ENCODE measurements around the gene ANKRD13B.

Gene ANKRD13B

GRCh38 chr17:29591737-29592608 is 959 bp upstream of the ANKRD13B start:
- Histone ChIP-seq H3K4me3 (ENCODE audit: extremely low read depth, insufficient read depth, low read length, poor library complexity, severe bottlenecking) (peak overlapping the region; percentile 41), H3K27ac (ENCODE audit: low read depth, low read length, severe bottlenecking) (peak overlapping the region; percentile 36), H3K4me1 (ENCODE audit: control insufficient read depth, insufficient read depth, low read length, poor library complexity, severe bottlenecking) (peaks cover 58% of the 10 kb centered on the region), H3K9me3 (ENCODE audit: control insufficient read depth, low read length) (no peaks in the 10 kb centered on the region), H3K36me3 (ENCODE audit: control insufficient read depth, insufficient read depth, low read length) (peaks cover 7% of the 10 kb centered on the region)
- 3 to 10% methylated on average over 5 to 9 of the region's 25 CpGs for WGBS, 2 experiments (ENCODE audit: insufficient coverage in 2 of 2)

DNA sequence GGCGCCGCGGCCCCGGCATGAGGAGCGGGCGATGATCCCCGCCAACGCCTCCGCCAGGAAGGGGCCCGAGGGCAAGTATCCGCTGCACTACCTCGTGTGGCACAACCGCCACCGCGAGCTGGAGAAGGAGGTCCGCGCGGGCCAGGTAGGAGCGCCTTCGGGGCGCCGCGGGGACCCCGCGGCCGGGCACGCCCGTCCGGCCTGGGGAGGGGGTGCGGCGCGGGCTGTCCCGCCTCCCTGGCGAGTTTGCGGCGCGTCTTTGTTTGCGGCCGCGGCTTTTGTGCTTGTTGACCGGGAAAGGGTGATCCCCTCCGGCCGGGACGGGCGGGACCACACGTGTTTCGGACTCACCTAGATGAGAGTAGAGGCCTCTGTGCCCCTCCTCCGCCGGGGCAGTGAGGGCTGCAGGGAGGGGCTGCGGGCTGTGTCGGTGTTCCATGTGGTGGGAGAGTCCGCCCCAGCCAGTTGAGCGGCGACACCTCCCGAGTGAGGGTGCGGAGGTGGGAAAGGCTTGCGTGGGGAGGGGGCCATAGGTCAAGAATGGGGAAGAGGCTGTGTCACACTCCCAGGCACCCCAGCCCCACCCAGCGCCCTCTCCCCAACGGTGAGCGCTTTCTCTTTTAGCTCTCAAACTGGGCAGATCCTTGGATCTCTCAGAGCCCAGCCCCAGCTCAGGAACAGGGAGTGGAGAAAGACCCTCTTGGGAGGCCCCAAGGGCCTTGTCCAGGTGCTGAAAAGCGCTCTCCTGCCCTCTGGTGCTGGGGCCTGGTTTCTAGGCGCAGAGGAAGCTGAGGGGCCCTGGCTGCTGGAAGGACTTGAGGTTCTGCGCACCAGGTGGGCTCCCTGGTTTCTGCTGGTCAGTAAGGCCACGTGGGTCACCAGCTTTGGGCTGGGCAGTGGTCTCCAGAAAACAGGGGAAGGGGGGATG is 923 bp downstream of the ANKRD13B start:
- Histone ChIP-seq H3K36me3 (ENCODE audit: control insufficient read depth, insufficient read depth, low read length) (no peaks in the 10 kb centered on the region), H3K4me1 (ENCODE audit: control insufficient read depth, insufficient read depth, low read length, poor library complexity, severe bottlenecking) (peaks cover 56% of the 10 kb centered on the region), H3K27ac (ENCODE audit: low read depth, low read length, severe bottlenecking) (no peak overlapping the region), H3K4me3 (ENCODE audit: extremely low read depth, insufficient read depth, low read length, poor library complexity, severe bottlenecking) (peak overlapping the region; percentile 60), H3K9me3 (ENCODE audit: control insufficient read depth, low read length) (no peaks in the 10 kb centered on the region)
- 1 to 3% methylated on average over 44 to 48 of the region's 64 CpGs for WGBS, 2 experiments (ENCODE audit: insufficient coverage in 2 of 2)

DNA sequence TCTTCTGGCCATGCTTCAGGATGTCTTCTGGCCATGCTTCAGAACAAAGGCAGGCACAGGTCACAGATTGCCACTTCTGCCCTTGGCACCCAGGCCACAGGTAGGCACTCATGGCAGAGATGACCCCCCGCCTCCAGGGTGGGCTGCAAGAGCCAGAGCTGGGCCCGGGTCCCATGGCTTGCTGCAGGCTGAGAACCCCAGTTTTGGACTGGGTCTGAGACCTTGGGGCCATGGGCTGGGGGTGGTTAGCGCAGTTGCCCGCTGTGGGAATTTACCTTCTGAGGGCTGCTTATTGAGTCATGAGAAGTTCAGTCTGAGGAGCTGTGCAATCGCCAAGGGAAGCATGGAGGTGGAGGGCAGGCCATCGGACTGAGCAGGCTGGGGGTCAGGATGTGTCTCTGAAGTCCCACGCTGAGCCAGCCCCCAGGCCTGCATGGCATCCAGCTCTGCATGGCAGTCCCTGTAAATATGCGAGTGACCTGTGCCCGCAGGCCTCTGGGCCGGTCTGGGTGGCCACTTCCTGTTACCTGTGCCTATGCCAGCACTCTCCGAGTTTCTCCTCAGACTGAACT is 1.7 kb downstream of the ANKRD13B start:
- WGBS, 2 experiments (ENCODE audit: insufficient coverage in 2 of 2), result 91 to 95% methylated on average over 8 to 11 of the region's 11 CpGs

DNA sequence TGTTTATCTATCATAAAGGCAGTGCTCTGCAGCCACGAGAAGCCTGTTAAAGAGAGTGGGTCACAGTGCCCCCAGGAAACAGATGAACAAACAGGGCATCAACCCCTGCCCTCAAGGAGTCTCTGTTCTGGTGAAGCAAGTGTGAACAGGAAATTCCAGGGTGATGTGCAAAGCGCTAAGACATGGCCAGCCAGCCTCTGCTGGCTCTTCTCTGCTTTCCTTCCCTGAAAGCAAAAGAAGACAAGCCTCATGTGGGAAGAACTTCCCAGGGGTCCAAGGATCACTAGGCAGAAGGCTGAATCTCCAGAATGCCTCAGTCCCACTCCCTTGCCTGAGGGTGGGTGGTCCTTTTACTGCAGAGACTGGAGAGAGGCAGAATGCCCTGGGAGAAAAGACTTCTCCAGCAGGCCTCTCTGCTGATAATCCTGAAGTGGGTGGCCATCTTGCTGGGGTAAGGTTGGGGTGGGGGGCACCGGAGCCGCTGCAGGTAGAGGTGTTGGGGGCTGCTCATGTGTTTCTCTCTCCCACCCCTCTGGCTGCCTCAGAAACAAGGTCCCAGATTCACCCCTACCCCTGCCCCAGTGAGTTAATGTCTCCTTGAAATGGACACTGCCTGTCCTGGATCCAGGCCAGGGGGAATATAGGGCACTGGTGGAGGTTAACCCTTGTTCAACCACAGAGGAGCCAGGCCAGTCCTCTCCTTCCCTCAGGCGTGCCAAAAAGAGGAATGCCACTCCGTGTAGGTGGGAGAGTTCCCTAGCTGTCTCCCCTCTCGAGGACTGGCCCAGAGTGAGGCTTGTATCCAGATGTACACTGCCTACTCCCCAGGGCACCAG is 2.4 kb downstream of the ANKRD13B start:
- H3K9me3 ChIP-seq (ENCODE audit: control insufficient read depth, low read length), result no peaks in the 10 kb centered on the region
- H3K4me1 ChIP-seq (ENCODE audit: control insufficient read depth, insufficient read depth, low read length, poor library complexity, severe bottlenecking), result peaks cover 50% of the 10 kb centered on the region
- H3K4me3 ChIP-seq (ENCODE audit: extremely low read depth, insufficient read depth, low read length, poor library complexity, severe bottlenecking), result no peak overlapping the region
- no peaks in the 10 kb centered on the region for H3K36me3 ChIP-seq (ENCODE audit: control insufficient read depth, insufficient read depth, low read length)
- 62 to 75% methylated on average over 4 of the region's 7 CpGs for whole genome bisulfite sequencing, 2 experiments (ENCODE audit: insufficient coverage in 2 of 2)
- no peak overlapping the region for H3K27ac ChIP-seq (ENCODE audit: low read depth, low read length, severe bottlenecking)

More for the DNA sequence above, 1.7 kb downstream of the ANKRD13B start:
- H3K4me3 ChIP-seq (ENCODE audit: extremely low read depth, insufficient read depth, low read length, poor library complexity, severe bottlenecking), result no peak overlapping the region
- H3K36me3 ChIP-seq (ENCODE audit: control insufficient read depth, insufficient read depth, low read length), result no peaks in the 10 kb centered on the region
- peaks cover 56% of the 10 kb centered on the region for H3K4me1 ChIP-seq (ENCODE audit: control insufficient read depth, insufficient read depth, low read length, poor library complexity, severe bottlenecking)
- no peak overlapping the region for H3K27ac ChIP-seq (ENCODE audit: low read depth, low read length, severe bottlenecking)
- H3K9me3 ChIP-seq (ENCODE audit: control insufficient read depth, low read length), result no peaks in the 10 kb centered on the region

DNA sequence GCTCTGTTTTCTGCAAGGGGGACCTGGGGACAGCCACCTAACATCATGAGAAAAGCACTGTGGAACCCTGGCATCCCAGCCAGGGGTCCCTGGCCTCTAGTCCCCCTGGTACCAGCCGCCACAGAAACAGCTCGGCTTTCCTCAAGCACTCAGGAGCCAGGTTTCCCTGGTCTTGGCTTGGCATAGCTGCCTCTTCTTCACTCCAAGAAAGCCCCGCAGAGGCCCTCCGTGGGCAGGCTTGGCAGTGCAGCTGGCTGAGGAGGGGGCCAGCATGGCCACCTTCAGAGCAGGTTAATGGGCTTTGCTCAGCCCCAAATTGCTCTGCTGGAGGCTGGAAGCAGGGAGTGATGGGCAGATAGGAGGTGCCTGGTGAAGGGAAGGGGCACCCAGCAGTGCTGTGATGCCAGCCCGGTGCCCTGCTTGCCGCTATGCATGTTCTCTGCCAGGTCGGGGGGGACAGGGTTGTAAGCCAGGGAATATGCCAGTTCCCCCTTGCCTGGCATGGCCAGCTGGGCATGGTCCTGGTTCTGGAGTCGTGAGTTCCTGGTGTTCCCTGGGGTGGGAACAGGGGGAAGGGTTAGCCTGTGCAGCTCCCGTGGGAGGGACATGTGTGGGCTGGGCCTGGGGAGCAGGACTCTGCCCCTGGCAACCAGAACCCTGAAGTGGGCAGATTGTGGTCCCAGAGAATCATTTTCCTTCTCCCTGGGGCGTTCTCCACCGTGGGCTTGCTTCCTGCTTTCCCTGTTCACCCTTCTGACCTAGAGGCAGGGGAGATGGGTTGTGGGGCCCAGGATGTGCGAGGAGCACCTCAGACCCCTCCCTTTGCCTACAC is 3.2 kb downstream of the ANKRD13B start:
- Histone ChIP-seq H3K9me3 (ENCODE audit: control insufficient read depth, low read length) (no peaks in the 10 kb centered on the region), H3K4me3 (ENCODE audit: extremely low read depth, insufficient read depth, low read length, poor library complexity, severe bottlenecking) (no peak overlapping the region), H3K27ac (ENCODE audit: low read depth, low read length, severe bottlenecking) (no peak overlapping the region), H3K4me1 (ENCODE audit: control insufficient read depth, insufficient read depth, low read length, poor library complexity, severe bottlenecking) (peaks cover 41% of the 10 kb centered on the region), H3K36me3 (ENCODE audit: control insufficient read depth, insufficient read depth, low read length) (no peaks in the 10 kb centered on the region)
- WGBS, 2 experiments (ENCODE audit: insufficient coverage in 2 of 2), result 74 to 89% methylated on average over 6 to 11 of the region's 12 CpGs

- H3K36me3 ChIP-seq (ENCODE audit: control insufficient read depth, insufficient read depth, low read length), result no peaks in the 10 kb centered on the region
- WGBS, 2 experiments (ENCODE audit: insufficient coverage in 2 of 2), result 60 to 75% methylated on average over 1 to 2 of the region's 9 CpGs
- H3K27ac ChIP-seq (ENCODE audit: low read depth, low read length, severe bottlenecking), result no peak overlapping the region
- H3K4me1 ChIP-seq (ENCODE audit: control insufficient read depth, insufficient read depth, low read length, poor library complexity, severe bottlenecking), result peaks cover 39% of the 10 kb centered on the region
- H3K9me3 ChIP-seq (ENCODE audit: control insufficient read depth, low read length), result no peaks in the 10 kb centered on the region
- no peak overlapping the region for H3K4me3 ChIP-seq (ENCODE audit: extremely low read depth, insufficient read depth, low read length, poor library complexity, severe bottlenecking)
Measured at GRCh38 chr17:29596811-29597210, 3.9 kb downstream of the ANKRD13B start.

- no peaks in the 10 kb centered on the region for H3K36me3 ChIP-seq (ENCODE audit: control insufficient read depth, insufficient read depth, low read length)
- peaks cover 35% of the 10 kb centered on the region for H3K4me1 ChIP-seq (ENCODE audit: control insufficient read depth, insufficient read depth, low read length, poor library complexity, severe bottlenecking)
- no peak overlapping the region for H3K27ac ChIP-seq (ENCODE audit: low read depth, low read length, severe bottlenecking)
- 46 to 56% methylated on average over 10 to 12 of the region's 13 CpGs for WGBS, 2 experiments (ENCODE audit: insufficient coverage in 2 of 2)
- H3K4me3 ChIP-seq (ENCODE audit: extremely low read depth, insufficient read depth, low read length, poor library complexity, severe bottlenecking), result no peak overlapping the region
- H3K9me3 ChIP-seq (ENCODE audit: control insufficient read depth, low read length), result no peaks in the 10 kb centered on the region
Measured at GRCh38 chr17:29597361-29598172, 4.6 kb downstream of the ANKRD13B start.

- Histone ChIP-seq H3K36me3 (ENCODE audit: control insufficient read depth, insufficient read depth, low read length) (no peaks in the 10 kb centered on the region), H3K9me3 (ENCODE audit: control insufficient read depth, low read length) (no peaks in the 10 kb centered on the region), H3K27ac (ENCODE audit: low read depth, low read length, severe bottlenecking) (no peak overlapping the region), H3K4me1 (ENCODE audit: control insufficient read depth, insufficient read depth, low read length, poor library complexity, severe bottlenecking) (no peaks in the 10 kb centered on the region), H3K4me3 (ENCODE audit: extremely low read depth, insufficient read depth, low read length, poor library complexity, severe bottlenecking) (no peak overlapping the region)
- 95 to 100% methylated on average over 3 of the region's 6 CpGs for WGBS, 2 experiments (ENCODE audit: insufficient coverage in 2 of 2)
Measured at GRCh38 chr17:29603109-29603674, 10.3 kb downstream of the ANKRD13B start.
